Panc1 (cell line): ENCODE results near the gene SV2C. TPM values are rescaled to one million over a fixed set of nuclear protein-coding genes. Genes with fewer than 3 reads are reported as not detected.
"Not testable (repeated sequence)": the region's sequence is repeated elsewhere in the genome, so short reads cannot be mapped to it uniquely, and the experiment has no call there.

Experiments
- ATAC-seq: fragments of 200-7000 bp; cut with Tn5 transposase; 2 replicates; pipeline ENCODE4 v1.9.1; 2020; ENCODE audit warnings: mild to moderate bottlenecking, moderate library complexity
- BruUV-seq: library from RNA; stranded (reverse); fragments of 400-500 nt; replicated peaks from 2 replicates; lab custom pipeline; 2021; lab: Mats Ljungman, UMichigan
- CTCF ChIA-PET: fragments of 300-600 bp; sonication (Branson Sonifier 250); formaldehyde crosslinking; loops from one replicate; lab custom pipeline; 2022; ENCODE audit warnings: antibody characterized with exemption; lab: Charles Lee
- POLR2A ChIA-PET: fragments of 300-600 bp; sonication (Branson Sonifier 250); formaldehyde crosslinking; loops from one replicate; lab custom pipeline; 2022; ENCODE audit warnings: antibody characterized with exemption; lab: Charles Lee
- DNase-seq: peaks from one replicate; pipeline ENCODE4 v3.0.0-alpha.2; 2010; ENCODE audit warnings: low read depth, low spot score
- H3K27ac ChIP-seq: 2 replicates; pipeline ENCODE4 v1.5.1; 2011; ENCODE audit warnings: mild to moderate bottlenecking, low read length, inconsistent platforms
- H3K27me3 ChIP-seq: fragments of 200-500 bp; sonication (Bioruptor generic); 2 replicates; pipeline ENCODE4 v1.6.0; 2014; ENCODE audit warnings: low read length, inconsistent platforms; ENCODE audit not compliant: control insufficient read depth, insufficient read depth
- H3K36me3 ChIP-seq: fragments of 200-500 bp; sonication (Bioruptor generic); 2 replicates; pipeline ENCODE4 v1.5.1; 2014; ENCODE audit warnings: inconsistent platforms, mild to moderate bottlenecking, low read length, moderate library complexity; ENCODE audit not compliant: control insufficient read depth, insufficient read depth
- H3K4me1 ChIP-seq: 2 replicates; pipeline ENCODE4 v1.5.1; 2011; ENCODE audit warnings: inconsistent platforms, mild to moderate bottlenecking, low read length, moderate library complexity; ENCODE audit not compliant: control insufficient read depth, insufficient read depth
- H3K4me3 ChIP-seq, 2 experiments: 2 replicates each; pipeline ENCODE4 v1.5.1; 2011 to 2012; ENCODE audit warnings: low read depth in 2 of 2, low read length in 2 of 2, mild to moderate bottlenecking in 2 of 2, inconsistent platforms in 1 of 2, moderate library complexity in 1 of 2
- H3K9me3 ChIP-seq: fragments of 200-500 bp; sonication (Bioruptor generic); 2 replicates; pipeline ENCODE4 v1.5.1; 2014; ENCODE audit warnings: low read depth, mild to moderate bottlenecking, inconsistent platforms, low read length, moderate library complexity; ENCODE audit not compliant: control insufficient read depth, insufficient read depth
- CTCF ChIP-seq: fragments of 450-650 bp; IDR thresholded peaks from 2 replicates; pipeline ENCODE4 v1.5.1; 2017; ENCODE audit warnings: mild to moderate bottlenecking
- POLR2AphosphoS5 ChIP-seq: IDR thresholded peaks from 2 replicates; pipeline ENCODE4 v1.6.1; 2012; ENCODE audit warnings: mild to moderate bottlenecking, low read depth, low read length, moderate library complexity
- SIN3A ChIP-seq: IDR thresholded peaks from 2 replicates; pipeline ENCODE4 v1.6.1; 2012; ENCODE audit warnings: low read depth, mild to moderate bottlenecking, low read length, moderate library complexity, borderline replicate concordance; ENCODE audit not compliant: insufficient read depth
- TCF7L2 ChIP-seq: IDR thresholded peaks from 2 replicates; pipeline ENCODE4 v1.6.1; 2011; ENCODE audit warnings: mild to moderate bottlenecking, low read depth, low read length, inconsistent platforms
- in situ Hi-C: cut with HindIII; loops from 2 replicates; pipeline ENCODE4 v1.10.0; 2016; ENCODE audit warnings: low sequenced_read_pairs, low pct_unique_long_range_greater_than_20kb
- intact Hi-C: fragments of 100-400 bp; cut with micrococcal nuclease; formaldehyde crosslinking; loops from one replicate; pipeline ENCODE4 v1.10.0; 2022; ENCODE audit not compliant: unreplicated experiment
- total RNA-seq: library from RNA; stranded (reverse); gene quantifications from one replicate; pipeline ENCODE4 v1.2.1, GENCODE V29; 2021; ENCODE audit not compliant: unreplicated experiment
- TF ChIP-seq, protein P1 (sequence below), 2 experiments: IDR thresholded peaks; 2 replicates each; pipeline ENCODE4 v1.6.1; 2011 to 2012; ENCODE audit warnings: low read depth in 2 of 2, control low read depth in 1 of 2, low read length in 1 of 2, mild to moderate bottlenecking in 1 of 2, moderate library complexity in 1 of 2; ENCODE audit not compliant: insufficient read depth in 1 of 2

The SV2C gene
- total RNA-seq, 1 experiment from 2014 or later, result not detected

- H3K27ac ChIP-seq, result no peak overlapping the region
- no peaks in the 10 kb centered on the region for H3K4me1 ChIP-seq
- no TSS peak for BruUV-seq
- H3K4me3 ChIP-seq, result no peak overlapping the region
- intact Hi-C loops (no loop called here), in situ Hi-C loops (no loop called here)
- H3K36me3 ChIP-seq, result no peaks in the 10 kb centered on the region
- 0 out of 2 replicates have a peak, but pooled peaks cover 4% of the 10 kb centered on the region for H3K27me3 ChIP-seq
- CTCF ChIA-PET, result no interaction called here
- POLR2A ChIA-PET, result no interaction called here
- no peak for DNase-seq
- TF ChIP-seq TCF7L2, result no peak
- no peak for ATAC-seq
- no peaks in the 10 kb centered on the region for H3K9me3 ChIP-seq
Observed at GRCh38 chr5:76236684-76237083, 153.5 kb downstream of the SV2C start.

- in situ Hi-C loops (no loop called here), intact Hi-C loops (no loop called here)
- Histone ChIP-seq H3K9me3 (no peaks in the 10 kb centered on the region), H3K36me3 (no peaks in the 10 kb centered on the region), H3K27ac (no peak overlapping the region), H3K4me3 (no peak overlapping the region), H3K4me1 (no peaks in the 10 kb centered on the region), H3K27me3 (peaks cover 10% of the 10 kb centered on the region; the same call in 1 of the 2 replicates)
- CTCF ChIA-PET, result no interaction called here
- TF ChIP-seq TCF7L2, result no peak
- TF ChIP-seq SIN3A, result no peak
- TF ChIP-seq, protein P1, sequence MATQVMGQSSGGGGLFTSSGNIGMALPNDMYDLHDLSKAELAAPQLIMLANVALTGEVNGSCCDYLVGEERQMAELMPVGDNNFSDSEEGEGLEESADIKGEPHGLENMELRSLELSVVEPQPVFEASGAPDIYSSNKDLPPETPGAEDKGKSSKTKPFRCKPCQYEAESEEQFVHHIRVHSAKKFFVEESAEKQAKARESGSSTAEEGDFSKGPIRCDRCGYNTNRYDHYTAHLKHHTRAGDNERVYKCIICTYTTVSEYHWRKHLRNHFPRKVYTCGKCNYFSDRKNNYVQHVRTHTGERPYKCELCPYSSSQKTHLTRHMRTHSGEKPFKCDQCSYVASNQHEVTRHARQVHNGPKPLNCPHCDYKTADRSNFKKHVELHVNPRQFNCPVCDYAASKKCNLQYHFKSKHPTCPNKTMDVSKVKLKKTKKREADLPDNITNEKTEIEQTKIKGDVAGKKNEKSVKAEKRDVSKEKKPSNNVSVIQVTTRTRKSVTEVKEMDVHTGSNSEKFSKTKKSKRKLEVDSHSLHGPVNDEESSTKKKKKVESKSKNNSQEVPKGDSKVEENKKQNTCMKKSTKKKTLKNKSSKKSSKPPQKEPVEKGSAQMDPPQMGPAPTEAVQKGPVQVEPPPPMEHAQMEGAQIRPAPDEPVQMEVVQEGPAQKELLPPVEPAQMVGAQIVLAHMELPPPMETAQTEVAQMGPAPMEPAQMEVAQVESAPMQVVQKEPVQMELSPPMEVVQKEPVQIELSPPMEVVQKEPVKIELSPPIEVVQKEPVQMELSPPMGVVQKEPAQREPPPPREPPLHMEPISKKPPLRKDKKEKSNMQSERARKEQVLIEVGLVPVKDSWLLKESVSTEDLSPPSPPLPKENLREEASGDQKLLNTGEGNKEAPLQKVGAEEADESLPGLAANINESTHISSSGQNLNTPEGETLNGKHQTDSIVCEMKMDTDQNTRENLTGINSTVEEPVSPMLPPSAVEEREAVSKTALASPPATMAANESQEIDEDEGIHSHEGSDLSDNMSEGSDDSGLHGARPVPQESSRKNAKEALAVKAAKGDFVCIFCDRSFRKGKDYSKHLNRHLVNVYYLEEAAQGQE (IDR thresholded peaks at IDR 0.05; ENCODE audit: insufficient read depth in 1 of 2, low read depth in 2 of 2, low read length in 1 of 2), result no peak
- TF ChIP-seq POLR2AphosphoS5, result no peak
- no peak for TF ChIP-seq CTCF
- POLR2A ChIA-PET, result no interaction called here
- no TSS peak for BruUV-seq
- DNase-seq (no peak), ATAC-seq (no peak)
Observed at GRCh38 chr5:76240336-76240735, 157.2 kb downstream of the SV2C start.

DNA sequence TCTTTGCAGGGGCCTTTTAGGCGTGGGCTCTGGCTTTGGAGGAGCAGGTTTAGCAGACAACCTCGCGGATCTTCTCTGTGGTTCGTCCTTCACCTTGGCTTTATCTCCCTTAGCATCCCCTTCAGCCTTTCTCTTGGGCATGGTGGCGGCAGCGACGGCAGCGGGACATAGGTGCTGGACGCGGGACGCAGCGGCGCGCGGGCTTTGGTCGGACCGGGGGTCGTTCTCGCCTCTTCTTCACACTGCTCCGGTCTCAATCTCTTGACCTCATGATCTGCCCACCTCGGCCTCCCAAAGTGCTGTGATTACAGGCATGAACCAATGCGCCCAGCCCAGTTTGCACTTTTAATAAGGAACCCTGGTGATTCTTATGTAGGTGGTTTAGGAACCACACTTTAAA lies 159.0 kb downstream of the SV2C start:
- CTCF ChIA-PET, in situ Hi-C loops: not testable (repeated sequence)

More for the DNA sequence above, 159.0 kb downstream of the SV2C start:
- ATAC-seq, H3K27ac ChIP-seq, intact Hi-C loops, POLR2A ChIA-PET, BruUV-seq, H3K36me3 ChIP-seq, H3K4me1 ChIP-seq, H3K9me3 ChIP-seq, H3K4me3 ChIP-seq, H3K27me3 ChIP-seq, DNase-seq: not testable (repeated sequence)
